HFFc6 (cell line): ENCODE data around the gene SLC35E1. TPM values are rescaled to one million over a fixed set of nuclear protein-coding genes. Genes with fewer than 3 reads are reported as not detected.

Experiments
- DNase-seq: peaks from one replicate; pipeline ENCODE4 v3.0.0-alpha.2; 2018
- H3K27ac Mint-ChIP-seq: 2 replicates; pipeline ENCODE4 v1.8.0; 2020; ENCODE audit warnings: mild to moderate bottlenecking, mixed read lengths
- H3K27me3 Mint-ChIP-seq: 2 replicates; pipeline ENCODE4 v1.8.0; 2021; ENCODE audit warnings: mild to moderate bottlenecking, moderate library complexity, mixed read lengths; ENCODE audit not compliant: insufficient read depth
- H3K36me3 Mint-ChIP-seq: 2 replicates; pipeline ENCODE4 v1.8.0; 2021; ENCODE audit warnings: low read depth, mixed read lengths
- H3K4me1 Mint-ChIP-seq: 2 replicates; pipeline ENCODE4 v1.8.0; 2020; ENCODE audit warnings: low read depth, mixed read lengths
- H3K4me3 Mint-ChIP-seq: 2 replicates; pipeline ENCODE4 v1.8.0; 2020; ENCODE audit warnings: mild to moderate bottlenecking, moderate library complexity, mixed read lengths
- H3K9me3 Mint-ChIP-seq: 2 replicates; pipeline ENCODE4 v1.8.0; 2020; ENCODE audit warnings: mild to moderate bottlenecking, mixed read lengths
- CTCF ChIP-seq: fragments of 200-600 bp; sonication (generic); IDR thresholded peaks from 2 replicates; pipeline ENCODE4 v1.5.0; 2021; ENCODE audit warnings: antibody characterized with exemption, mild to moderate bottlenecking
- long read RNA-seq: library from polyadenylated mRNA; unstranded; transcript quantifications from one replicate; pipeline ENCODE4 v2.0.0, GENCODE V29; 2019
- total RNA-seq, 6 experiments: library from RNA; stranded (reverse); fragmentation: NEBNext Ultra II Directional; extraction: Animal tissue kit (Norgen Biotek cat#: 25700); gene quantifications; 2 replicates in 1 of 6; 3 replicates in 5 of 6; pipeline ENCODE4 v1.2.3, GENCODE V29; 2021

The SLC35E1 gene
- 10 to 100 TPM; 44.2 to 67.1 (median 55.4) TPM for total RNA-seq
- long read RNA-seq, partial matches to known transcripts: 6 of 11 reads
- long read RNA-seq, other reads (novel, unspliced or antisense): 5 of 11 reads

- Mint-ChIP-seq H3K4me3 (peak within 1 kb of the TSS; percentile 95), H3K9me3 (no peaks in the 10 kb centered on the region), H3K36me3 (peaks cover 28% of the 10 kb centered on the region), H3K4me1 (peaks cover 53% of the 10 kb centered on the region), H3K27ac (peak within 1 kb of the TSS; percentile 89), H3K27me3 (no peaks in the 10 kb centered on the region; the same call in none of the 2 replicates)
- DNase-seq: peak; percentile 94
- no peak for TF ChIP-seq CTCF
Measured at GRCh38 chr19:16572332-16573211, at the start of gene SLC35E1. Gene SLC35E1 (minus strand): TSS chr19:16572415. CDS start chr19:16572364, 51 bp downstream.

DNA sequence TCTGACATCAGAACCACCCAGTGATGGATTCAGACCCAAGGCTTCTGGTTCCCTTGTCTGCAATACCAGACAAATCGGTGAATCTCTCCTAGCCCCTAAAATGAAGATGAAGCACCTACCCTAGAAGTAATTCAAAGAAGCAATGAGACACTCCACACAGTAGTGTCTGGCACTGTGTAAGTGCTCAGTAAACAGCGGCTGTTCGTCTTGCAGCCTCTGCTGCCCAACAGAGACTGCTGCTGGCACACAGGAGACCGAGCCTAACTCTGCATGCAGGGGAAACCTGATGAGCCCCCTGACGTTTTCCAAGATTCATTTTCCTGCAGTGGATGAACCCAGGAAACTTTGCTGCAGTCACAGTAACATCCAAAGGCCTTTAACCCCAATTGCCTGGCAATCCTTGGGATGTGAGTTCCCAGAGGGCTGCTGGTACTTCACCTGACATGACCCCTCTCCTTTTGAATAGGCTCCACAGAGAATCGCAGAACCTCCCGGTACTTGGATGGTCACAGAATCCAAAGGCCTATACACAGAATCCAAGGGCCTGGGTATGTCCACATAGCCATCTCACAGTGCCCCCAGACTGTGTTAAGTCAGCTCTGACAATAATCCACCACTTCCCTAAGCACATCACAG lies 49.1 kb upstream of the SLC35E1 start:
- Mint-ChIP-seq H3K9me3 (no peaks in the 10 kb centered on the region), H3K36me3 (peaks cover 11% of the 10 kb centered on the region), H3K27me3 (no peaks in the 10 kb centered on the region), H3K27ac (no peak overlapping the region), H3K4me3 (no peak overlapping the region), H3K4me1 (peaks cover 47% of the 10 kb centered on the region)
- no peak for TF ChIP-seq CTCF
- DNase-seq: no peak

GRCh38 chr19:16620584-16620983 lies 48.4 kb upstream of the SLC35E1 start:
- Mint-ChIP-seq H3K9me3 (no peaks in the 10 kb centered on the region), H3K36me3 (peaks cover 5% of the 10 kb centered on the region), H3K4me1 (peaks cover 42% of the 10 kb centered on the region), H3K27ac (no peak overlapping the region), H3K27me3 (no peaks in the 10 kb centered on the region), H3K4me3 (no peak overlapping the region)
- TF ChIP-seq CTCF: no peak
- no peak for DNase-seq

DNA sequence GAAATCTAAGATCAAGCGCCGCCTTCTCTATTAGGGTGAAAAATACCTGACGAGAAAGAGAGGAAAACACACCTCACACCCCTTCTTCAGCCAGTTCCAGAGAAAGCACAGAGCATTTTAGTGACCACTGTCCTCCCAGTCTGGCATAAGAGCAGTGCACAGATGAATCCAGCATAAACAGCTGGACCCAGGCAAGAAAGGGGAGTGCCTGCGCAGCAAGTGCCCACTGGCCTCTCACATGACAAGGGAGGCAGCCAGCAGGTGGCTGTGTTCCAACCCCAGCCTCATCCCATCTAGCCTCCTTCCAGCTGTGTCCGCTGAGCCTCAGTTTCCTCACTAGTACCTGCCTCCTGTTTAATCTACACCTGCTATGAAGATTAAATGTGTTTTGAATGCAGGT lies 47.8 kb upstream of the SLC35E1 start:
- Mint-ChIP-seq H3K4me3 (no peak overlapping the region), H3K4me1 (peaks cover 40% of the 10 kb centered on the region), H3K27me3 (no peaks in the 10 kb centered on the region), H3K27ac (peak overlapping the region; percentile 30; the same call in 1 of the 2 replicates), H3K36me3 (no peaks in the 10 kb centered on the region; the same call in none of the 2 replicates), H3K9me3 (no peaks in the 10 kb centered on the region)
- DNase-seq: no peak
- TF ChIP-seq CTCF: no peak

DNA sequence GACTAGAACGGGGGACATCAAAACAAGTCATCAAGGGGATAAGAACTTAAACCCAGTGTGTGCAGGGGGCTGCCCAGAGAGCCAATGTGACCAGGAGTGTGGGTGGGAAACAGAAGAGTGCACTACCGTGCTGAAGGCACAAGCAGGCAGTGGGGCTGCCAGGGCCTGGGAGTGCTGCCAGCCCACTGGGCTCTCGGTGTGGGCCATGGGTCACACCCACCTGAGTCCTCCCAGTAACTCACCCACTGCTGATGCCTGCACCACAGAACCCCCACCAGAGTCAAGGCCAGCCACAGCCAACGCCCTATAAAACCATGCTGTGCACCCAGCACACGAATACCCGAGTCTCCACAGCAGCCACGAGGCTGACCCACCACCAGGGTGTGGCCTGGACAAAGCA lies 47.2 kb upstream of the SLC35E1 start:
- Mint-ChIP-seq H3K9me3 (no peaks in the 10 kb centered on the region), H3K4me1 (peaks cover 44% of the 10 kb centered on the region), H3K36me3 (no peaks in the 10 kb centered on the region; the same call in 1 of the 2 replicates), H3K27ac (peak overlapping the region; percentile 30; the same call in 1 of the 2 replicates), H3K4me3 (no peak overlapping the region), H3K27me3 (no peaks in the 10 kb centered on the region)
- TF ChIP-seq CTCF: no peak
- DNase-seq: no peak
